KOPT-K1 (cell line): ENCODE measurements around the gene CCDC194.
"Not testable (repeated sequence)": the region's sequence is repeated elsewhere in the genome, so short reads cannot be mapped to it uniquely, and the experiment has no call there.

Source experiments
- H3K27ac ChIP-seq: fragments of 200-600 bp; sonication (generic); 2 replicates; pipeline ENCODE4 v1.5.1; 2016; ENCODE audit warnings: antibody characterized with exemption, mild to moderate bottlenecking, low read depth, low read length; ENCODE audit not compliant: poor library complexity, severe bottlenecking
- H3K36me3 ChIP-seq: fragments of 200-600 bp; sonication (generic); 2 replicates; pipeline ENCODE4 v1.5.1; 2017; ENCODE audit warnings: antibody characterized with exemption, mild to moderate bottlenecking, low read length, moderate library complexity; ENCODE audit not compliant: insufficient read depth
- H3K9me3 ChIP-seq: fragments of 200-600 bp; sonication (generic); 2 replicates; pipeline ENCODE4 v1.5.1; 2017; ENCODE audit warnings: antibody characterized with exemption, low read length, mild to moderate bottlenecking; ENCODE audit not compliant: insufficient read depth, poor library complexity, severe bottlenecking

The CCDC194 gene

GRCh38 chr19:17393002-17393401 is 994 bp downstream of the CCDC194 start:
- no peak overlapping the region for H3K27ac ChIP-seq
- peaks cover 10% of the 10 kb centered on the region; the same call in 1 of the 2 replicates for H3K36me3 ChIP-seq
- H3K9me3 ChIP-seq, result peaks cover 12% of the 10 kb centered on the region

GRCh38 chr19:17391371-17392151 is 2.4 kb downstream of the CCDC194 start:
- peaks cover 12% of the 10 kb centered on the region for H3K9me3 ChIP-seq
- peak overlapping the region; percentile 8 for H3K27ac ChIP-seq
- H3K36me3 ChIP-seq, result no peaks in the 10 kb centered on the region

DNA sequence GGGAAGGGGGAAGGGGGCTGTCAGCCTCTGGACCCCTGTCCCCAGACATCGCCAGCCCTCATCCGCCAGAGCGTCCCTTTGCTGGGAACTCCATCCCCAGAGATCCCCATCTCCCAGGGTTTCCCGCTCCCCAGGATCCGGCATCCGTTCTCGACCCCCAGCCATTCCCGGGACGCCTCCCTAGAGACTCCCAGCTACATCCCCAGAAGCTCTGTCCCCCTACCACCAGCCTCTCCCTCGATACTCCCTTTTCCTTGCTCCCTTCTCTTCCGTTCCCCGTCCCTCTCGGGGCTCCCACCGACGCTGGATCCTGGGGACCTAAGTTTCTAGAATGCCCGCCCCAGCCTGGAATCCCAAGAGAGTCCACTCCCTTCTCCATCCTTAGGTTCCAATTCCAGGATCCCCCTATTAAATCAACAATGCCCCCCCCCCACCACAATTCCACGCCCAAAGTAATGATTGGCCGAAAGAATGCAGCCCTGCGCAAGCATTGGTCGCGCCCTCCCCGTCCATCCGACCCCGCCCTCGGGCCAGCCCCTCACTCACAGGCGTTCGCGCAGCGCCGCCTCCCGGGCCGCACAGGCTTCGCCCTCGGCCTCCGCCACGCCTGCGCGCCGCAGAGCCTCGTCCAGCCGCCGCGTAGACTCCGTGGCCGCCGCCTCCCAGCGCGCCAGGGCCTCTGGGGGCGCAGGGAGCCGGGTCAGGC is 3.2 kb downstream of the CCDC194 start:
- Histone ChIP-seq H3K36me3 (no peaks in the 10 kb centered on the region), H3K27ac (no peak overlapping the region), H3K9me3 (peaks cover 12% of the 10 kb centered on the region)

DNA sequence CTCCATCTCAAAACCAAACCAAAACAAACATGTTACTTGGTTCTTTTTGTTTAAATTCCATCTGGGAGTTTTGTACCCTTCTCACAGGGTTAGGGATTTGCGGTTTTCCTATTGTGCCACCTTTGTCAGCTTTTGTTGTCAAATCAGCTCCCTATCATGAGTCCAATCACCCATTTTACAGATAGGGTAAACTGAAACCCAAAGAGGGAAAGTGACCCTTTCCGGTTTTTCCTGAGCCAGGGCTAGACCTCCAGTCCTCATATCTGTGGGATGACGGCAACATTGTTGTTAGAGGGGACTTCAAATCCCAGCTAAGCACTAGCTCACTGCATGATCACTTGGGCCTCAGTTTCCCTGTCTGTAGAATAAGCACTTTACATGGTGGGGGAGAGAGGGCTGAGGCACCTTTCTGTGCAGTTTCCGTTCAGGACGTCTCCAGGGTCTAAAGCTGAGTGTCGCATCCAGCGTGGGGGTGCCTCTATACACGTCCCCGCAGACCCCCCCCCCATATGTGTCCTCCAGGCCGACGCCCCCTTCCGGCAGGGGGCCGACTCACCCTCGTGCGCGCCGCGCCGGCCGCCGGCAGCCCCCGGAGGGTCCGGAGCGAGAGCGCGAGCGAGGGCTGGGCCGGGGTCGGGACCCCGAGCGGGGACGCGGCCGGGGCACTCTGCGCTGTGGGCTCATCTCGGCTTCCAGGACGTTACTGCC is 3.9 kb downstream of the CCDC194 start:
- no peak overlapping the region for H3K27ac ChIP-seq
- no peaks in the 10 kb centered on the region for H3K36me3 ChIP-seq
- peaks cover 12% of the 10 kb centered on the region for H3K9me3 ChIP-seq

DNA sequence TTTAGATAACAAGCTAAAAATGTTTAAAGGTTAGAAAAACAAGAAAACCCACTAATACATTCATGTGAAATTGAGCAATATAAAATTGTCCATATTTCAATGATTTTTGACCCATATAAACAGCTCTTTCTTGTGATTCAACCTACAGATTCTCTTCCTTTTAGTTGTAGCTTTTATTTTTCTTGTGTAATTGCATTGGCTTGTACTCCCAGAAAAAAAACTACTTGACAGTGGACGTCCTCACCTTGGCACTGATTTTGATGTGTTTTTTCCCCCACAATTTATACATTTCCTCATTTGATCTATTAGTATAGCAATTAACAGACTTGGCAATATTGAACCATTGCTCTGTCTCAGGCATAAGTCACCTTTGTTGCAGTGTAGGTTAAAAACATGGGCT is 4.7 kb downstream of the CCDC194 start:
- H3K27ac ChIP-seq, result no peak overlapping the region
- H3K36me3 ChIP-seq, result no peaks in the 10 kb centered on the region
- H3K9me3 ChIP-seq, result peaks cover 12% of the 10 kb centered on the region

DNA sequence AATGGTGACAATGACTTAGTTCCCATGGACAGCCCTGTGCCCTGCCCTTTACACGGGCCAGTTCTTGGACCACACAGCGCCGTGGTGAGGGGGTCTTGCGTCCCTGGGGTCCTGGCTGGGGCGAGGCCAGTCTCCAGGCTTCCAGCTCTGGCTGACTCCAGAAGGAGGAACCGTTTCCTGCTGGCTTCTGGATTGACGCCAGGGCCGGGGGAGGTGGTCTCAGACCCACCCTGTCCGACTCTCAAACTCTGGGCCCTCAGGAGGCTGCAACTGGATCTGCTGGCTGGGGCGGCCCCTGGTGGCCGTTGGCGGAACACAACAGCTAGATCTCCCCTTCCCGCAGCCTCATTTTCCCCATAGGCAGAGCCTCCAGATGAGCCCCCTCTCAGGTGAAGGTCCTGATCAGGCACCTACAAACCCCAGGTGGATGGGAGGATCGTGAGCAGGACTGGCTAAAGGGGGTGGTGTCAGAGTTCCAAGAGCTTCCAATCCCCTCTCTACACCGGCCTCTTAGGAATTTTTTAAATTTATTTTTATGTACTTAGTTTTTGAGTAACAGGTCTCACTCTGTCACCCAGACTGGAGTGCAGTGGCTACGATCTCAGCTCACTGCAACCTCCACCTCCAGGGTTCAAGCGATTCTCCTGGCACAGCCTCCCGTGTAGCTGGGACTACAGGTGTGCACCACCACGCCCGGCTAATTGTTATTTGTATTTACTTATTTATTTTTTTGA is 8.0 kb downstream of the CCDC194 start:
- no peaks in the 10 kb centered on the region for H3K36me3 ChIP-seq
- H3K9me3 ChIP-seq, result peaks cover 12% of the 10 kb centered on the region
- H3K27ac ChIP-seq, result no peak overlapping the region

- Histone ChIP-seq H3K9me3 (no peaks in the 10 kb centered on the region), H3K27ac (no peak overlapping the region), H3K36me3 (no peaks in the 10 kb centered on the region)
These were observed 13.4 kb downstream of the CCDC194 start for GRCh38 chr19:17380426-17381138.

- H3K27ac ChIP-seq, result no peak overlapping the region
- no peaks in the 10 kb centered on the region for H3K36me3 ChIP-seq
- no peaks in the 10 kb centered on the region for H3K9me3 ChIP-seq
These were observed 14.8 kb downstream of the CCDC194 start for GRCh38 chr19:17379221-17379631.

DNA sequence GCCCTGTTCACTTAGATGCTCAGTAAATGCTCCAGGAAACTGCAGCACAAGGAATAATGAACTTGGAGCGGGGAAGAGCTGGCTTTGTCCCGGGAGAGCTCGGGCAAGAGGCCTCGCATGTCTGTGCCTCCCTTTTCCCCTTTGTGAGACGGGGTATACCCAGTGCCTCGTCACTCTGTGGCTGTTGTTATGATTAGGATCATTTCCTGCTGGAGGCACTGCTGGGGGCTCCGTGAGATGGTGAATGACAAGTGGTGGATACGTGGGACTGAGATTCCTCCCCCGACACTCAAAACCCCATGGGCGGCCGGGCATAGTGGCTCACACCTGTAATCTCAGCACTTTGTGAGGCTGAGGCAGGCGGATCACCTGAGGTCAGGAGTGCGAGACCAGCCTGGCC is 15.7 kb downstream of the CCDC194 start:
- H3K9me3 ChIP-seq, result no peaks in the 10 kb centered on the region
- H3K27ac ChIP-seq, result no peak overlapping the region
- H3K36me3 ChIP-seq, result no peaks in the 10 kb centered on the region

DNA sequence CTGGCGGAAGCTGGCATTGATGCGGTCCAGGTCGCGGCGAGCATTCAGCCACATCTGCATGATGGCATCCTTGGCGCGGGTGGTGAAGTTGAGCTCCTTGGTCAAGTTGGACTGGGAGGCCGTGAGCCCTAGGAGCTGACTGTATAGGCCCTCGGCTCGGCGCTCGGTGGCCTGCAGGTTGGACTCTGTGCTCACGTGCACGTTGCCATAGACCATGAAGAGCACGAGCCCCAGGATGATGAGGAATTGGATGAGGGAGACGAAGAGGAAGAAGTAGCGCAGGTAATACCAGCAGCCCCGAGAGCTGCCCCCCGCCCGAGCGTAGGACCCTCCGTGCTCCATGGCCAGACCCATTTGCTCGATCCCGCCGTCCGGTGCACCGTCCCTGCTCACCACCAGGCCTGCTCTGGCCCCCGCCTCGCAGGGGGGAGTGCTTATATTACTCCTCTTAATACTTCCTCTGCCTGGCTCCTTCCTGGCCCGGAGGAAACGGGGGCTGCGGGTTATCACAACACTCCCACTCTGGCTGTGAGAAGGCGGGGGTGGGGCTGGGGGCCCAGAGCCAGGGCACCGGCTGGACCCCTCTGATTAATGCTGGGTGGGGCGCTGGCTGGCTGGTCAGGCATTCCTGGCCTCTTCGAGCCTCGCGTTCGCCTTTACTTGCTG is 16.9 kb downstream of the CCDC194 start, which contains the start of gene PLVAP:
PLVAP (minus strand) TSS at position 408 of the 666 bp plus-strand sequence; CDS start at position 354, 54 bp downstream.
- Histone ChIP-seq H3K27ac (no peak within 1 kb of the TSS), H3K36me3 (no peaks in the 10 kb centered on the region), H3K9me3 (no peaks in the 10 kb centered on the region)

GRCh38 chr19:17370026-17370587 is 23.9 kb downstream of the CCDC194 start:
- Histone ChIP-seq H3K36me3 (no peaks in the 10 kb centered on the region), H3K27ac (no peak overlapping the region), H3K9me3 (no peaks in the 10 kb centered on the region)

DNA sequence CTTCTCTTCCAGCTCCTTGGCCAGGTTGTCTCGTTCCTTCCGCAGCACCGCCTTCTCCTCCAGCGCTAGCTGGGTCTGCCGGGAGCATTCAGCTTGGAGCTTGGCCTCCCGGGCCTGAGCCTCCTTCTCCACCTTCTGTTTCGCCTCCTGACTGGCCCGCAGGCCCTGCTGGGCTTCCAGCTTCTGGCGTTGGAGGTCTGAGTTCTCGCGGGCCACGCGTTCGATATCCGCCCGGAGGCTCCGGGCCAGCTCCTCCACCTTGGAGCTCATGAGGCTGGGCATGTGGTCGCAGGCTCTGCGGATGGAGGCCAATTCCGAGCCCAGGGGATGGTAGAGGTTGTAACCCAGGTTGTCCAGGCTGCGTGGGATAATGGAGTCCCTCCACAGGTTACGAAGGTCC is 28.6 kb downstream of the CCDC194 start:
- no peak overlapping the region for H3K27ac ChIP-seq

GRCh38 chr19:17363852-17364605 is 30.0 kb downstream of the CCDC194 start:
- not testable (repeated sequence) for H3K36me3 ChIP-seq, H3K9me3 ChIP-seq, H3K27ac ChIP-seq

More for the DNA sequence above, 28.6 kb downstream of the CCDC194 start:
- H3K36me3 ChIP-seq, result no peaks in the 10 kb centered on the region
- H3K9me3 ChIP-seq, result no peaks in the 10 kb centered on the region
